Adrenal gland (tissue), 12 donors: ENCODE data around the gene PRR20G. TPM values are rescaled to one million over a fixed set of nuclear protein-coding genes. Genes with fewer than 3 reads are reported as not detected.

Experiments used
- DNase-seq, 7 donors: peaks; one replicate each; pipeline ENCODE4 v3.0.0-alpha.2; 2019 to 2020
- H3K27ac ChIP-seq, 5 donors: fragments of 200-600 bp; sonication (generic) in 4 of 5; 1 replicate in 3 of 5; 2 replicates in 2 of 5; pipeline versions ENCODE4 v1.5.1 to v1.8.0; 2016 to 2020; ENCODE audit warnings: mild to moderate bottlenecking in 1 of 5
- H3K27me3 ChIP-seq: fragments of 200-600 bp; 2 replicates; pipeline ENCODE4 v1.8.0; 2021
- H3K36me3 ChIP-seq, 2 donors: fragments of 200-600 bp; replicated peaks in 1 of 2; 1 replicate in 1 of 2; 2 replicates in 1 of 2; pipeline versions ENCODE4 v1.5.1 to v1.8.0; 2018 to 2022
- H3K4me1 ChIP-seq, 2 donors: fragments of 200-600 bp; replicated peaks in 1 of 2; 1 replicate in 1 of 2; 2 replicates in 1 of 2; pipeline versions ENCODE4 v1.5.1 to v1.8.0; 2018 to 2021
- H3K4me3 ChIP-seq, 4 donors: fragments of 200-600 bp; sonication (generic) in 3 of 4; one replicate each; pipeline ENCODE4 v1.5.1; 2016 to 2018
- H3K9me3 ChIP-seq, 3 donors: fragments of 200-600 bp; sonication (generic) in 1 of 3; replicated peaks in 1 of 3; 1 replicate in 2 of 3; 2 replicates in 1 of 3; pipeline versions ENCODE4 v1.5.1 to v1.8.0; 2016 to 2021
- POLR2A ChIP-seq, 2 donors: fragments of 450-650 bp; IDR thresholded peaks; one replicate each; pipeline ENCODE4 v1.6.1; 2017; ENCODE audit warnings: antibody characterized with exemption in 2 of 2, mild to moderate bottlenecking in 2 of 2, moderate library complexity in 1 of 2
- WGBS, 4 donors: extraction: QIAGEN DNeasy Blood & Tissue Kit in 2 of 4; methylation state at CpG; one replicate each; pipeline versions ENCODE4 v1.1.5 to v1.1.7; 2013 to 2017; 5-methylcytosine and 5-hydroxymethylcytosine counted together
- intact Hi-C, 2 donors: fragments of 100-400 bp; cut with DNase I; formaldehyde crosslinking; loops; one replicate each; pipeline versions ENCODE4 v1.14.1 to v1.15.0; 2022 to 2023
- polyA plus RNA-seq, 3 donors: library from polyadenylated mRNA; stranded (reverse); fragments of 200-250 nt in 2 of 3; fragments of 350-450 nt in 1 of 3; fragmentation: Illumina TruSeq in 1 of 3; extraction: RNeasy Lipid Tissue Mini Kit (QIAGEN cat#74804) in 1 of 3; gene quantifications; one replicate each; pipeline ENCODE4 v1.2.3, GENCODE V29; 2013 to 2014
- total RNA-seq, 9 donors: library from RNA; depleted of rRNA in 4 of 9; stranded (reverse); fragments of >200 nt in 4 of 9; fragments of 120-200 nt in 1 of 9; fragmentation: NEBNext Ultra II Directional in 1 of 9; extraction: Animal tissue kit (Norgen Biotek cat#: 25700) in 1 of 9; gene quantifications; one replicate each; pipeline versions ENCODE4 v1.1.0 to v1.2.4, GENCODE V29; 2013 to 2023
- TF ChIP-seq, protein P1 (sequence below), 6 experiments: fragments of 450-650 bp in 4 of 6; fragments of 200-600 bp in 2 of 6; sonication (generic) in 1 of 6; IDR thresholded peaks; 1 replicate in 5 of 6; 2 replicates in 1 of 6; pipeline versions ENCODE4 v1.5.1 to v1.8.0; 2016 to 2021; ENCODE audit warnings: antibody characterized with exemption in 6 of 6, mild to moderate bottlenecking in 2 of 6, moderate library complexity in 1 of 6
- donor health status: healthy with polysubstance abuse.
- donor health status: Bipolar disorder and iron deficiency.
- donor health status: DM: yes; HTN: yes; CAD: no.
- donor health status: DM: no; HTN: no; CAD: no.
- donor health status: DM: no; HTN: no; CAD: no.
- donor health status: DM: yes; HTN: yes; CAD: no.

The PRR20G gene
- total and polyA plus RNA-seq, 12 donors: not detected

DNA sequence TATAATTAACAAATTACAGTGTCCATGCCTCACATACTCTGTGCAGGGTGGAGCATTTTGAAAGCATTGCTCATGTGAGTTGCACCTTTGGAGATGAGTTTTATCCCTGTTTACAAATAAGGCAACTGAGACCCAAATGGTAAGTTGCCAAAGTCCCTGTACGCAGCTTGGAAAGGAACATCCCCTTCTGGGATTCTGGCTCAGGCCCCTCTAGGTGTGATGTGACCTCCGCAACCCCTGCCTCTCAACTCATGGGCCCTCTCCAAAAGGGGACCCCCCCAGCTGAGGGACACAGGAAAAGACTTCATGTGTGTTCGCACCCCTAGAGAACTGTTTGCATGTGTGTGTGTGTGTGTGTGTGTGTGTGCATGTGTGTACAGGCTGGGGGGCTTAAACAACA, 25.3 kb downstream of the PRR20G start:
- no peaks in the 10 kb centered on the region for H3K9me3 ChIP-seq
- 94 to 99% (median 96%) methylated on average over 3 of the region's 3 CpGs for WGBS, 4 donors
- no peak overlapping the region for H3K27ac ChIP-seq
- DNase-seq: no peak
- no peaks in the 10 kb centered on the region for H3K27me3 ChIP-seq
- TF ChIP-seq, protein P1, sequence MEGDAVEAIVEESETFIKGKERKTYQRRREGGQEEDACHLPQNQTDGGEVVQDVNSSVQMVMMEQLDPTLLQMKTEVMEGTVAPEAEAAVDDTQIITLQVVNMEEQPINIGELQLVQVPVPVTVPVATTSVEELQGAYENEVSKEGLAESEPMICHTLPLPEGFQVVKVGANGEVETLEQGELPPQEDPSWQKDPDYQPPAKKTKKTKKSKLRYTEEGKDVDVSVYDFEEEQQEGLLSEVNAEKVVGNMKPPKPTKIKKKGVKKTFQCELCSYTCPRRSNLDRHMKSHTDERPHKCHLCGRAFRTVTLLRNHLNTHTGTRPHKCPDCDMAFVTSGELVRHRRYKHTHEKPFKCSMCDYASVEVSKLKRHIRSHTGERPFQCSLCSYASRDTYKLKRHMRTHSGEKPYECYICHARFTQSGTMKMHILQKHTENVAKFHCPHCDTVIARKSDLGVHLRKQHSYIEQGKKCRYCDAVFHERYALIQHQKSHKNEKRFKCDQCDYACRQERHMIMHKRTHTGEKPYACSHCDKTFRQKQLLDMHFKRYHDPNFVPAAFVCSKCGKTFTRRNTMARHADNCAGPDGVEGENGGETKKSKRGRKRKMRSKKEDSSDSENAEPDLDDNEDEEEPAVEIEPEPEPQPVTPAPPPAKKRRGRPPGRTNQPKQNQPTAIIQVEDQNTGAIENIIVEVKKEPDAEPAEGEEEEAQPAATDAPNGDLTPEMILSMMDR (IDR thresholded peaks at IDR 0.05): no peak
- no peak for TF ChIP-seq POLR2A (IDR thresholded peaks at IDR 0.05)
- H3K4me3 ChIP-seq: no peak overlapping the region
- intact Hi-C loops: no loop called here
- H3K4me1 ChIP-seq: no peaks in the 10 kb centered on the region
- no peaks in the 10 kb centered on the region for H3K36me3 ChIP-seq

DNA sequence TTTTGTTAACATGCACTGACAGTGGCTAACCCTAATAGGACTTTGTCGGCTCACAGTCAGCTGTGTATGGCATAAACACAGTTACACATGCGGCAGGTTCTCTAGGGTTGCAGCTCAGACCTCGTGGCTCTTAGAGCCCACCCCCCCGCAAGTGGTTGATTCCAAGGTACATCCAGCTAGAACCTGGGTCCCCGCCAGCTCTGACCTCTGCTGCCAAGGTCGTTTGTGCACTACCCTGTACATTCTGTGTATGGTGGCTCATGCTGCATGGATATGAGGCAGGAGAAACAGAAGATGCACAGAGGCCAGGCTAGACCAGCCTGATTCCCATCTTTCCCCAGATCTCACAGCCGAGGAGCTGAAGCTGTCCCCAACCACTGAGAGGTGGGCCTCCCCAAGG, 25.9 kb downstream of the PRR20G start:
- TF ChIP-seq, protein P1 (IDR thresholded peaks at IDR 0.05): no peak
- no peak for TF ChIP-seq POLR2A (IDR thresholded peaks at IDR 0.05)
- WGBS, 4 donors: 68 to 78% (median 75%) methylated on average over 7 of the region's 7 CpGs
- intact Hi-C loops: no loop called here
- Histone ChIP-seq H3K4me1 (no peaks in the 10 kb centered on the region), H3K9me3 (no peaks in the 10 kb centered on the region), H3K27me3 (no peaks in the 10 kb centered on the region), H3K4me3 (no peak overlapping the region), H3K36me3 (no peaks in the 10 kb centered on the region), H3K27ac (no peak overlapping the region)
- DNase-seq: no peak

DNA sequence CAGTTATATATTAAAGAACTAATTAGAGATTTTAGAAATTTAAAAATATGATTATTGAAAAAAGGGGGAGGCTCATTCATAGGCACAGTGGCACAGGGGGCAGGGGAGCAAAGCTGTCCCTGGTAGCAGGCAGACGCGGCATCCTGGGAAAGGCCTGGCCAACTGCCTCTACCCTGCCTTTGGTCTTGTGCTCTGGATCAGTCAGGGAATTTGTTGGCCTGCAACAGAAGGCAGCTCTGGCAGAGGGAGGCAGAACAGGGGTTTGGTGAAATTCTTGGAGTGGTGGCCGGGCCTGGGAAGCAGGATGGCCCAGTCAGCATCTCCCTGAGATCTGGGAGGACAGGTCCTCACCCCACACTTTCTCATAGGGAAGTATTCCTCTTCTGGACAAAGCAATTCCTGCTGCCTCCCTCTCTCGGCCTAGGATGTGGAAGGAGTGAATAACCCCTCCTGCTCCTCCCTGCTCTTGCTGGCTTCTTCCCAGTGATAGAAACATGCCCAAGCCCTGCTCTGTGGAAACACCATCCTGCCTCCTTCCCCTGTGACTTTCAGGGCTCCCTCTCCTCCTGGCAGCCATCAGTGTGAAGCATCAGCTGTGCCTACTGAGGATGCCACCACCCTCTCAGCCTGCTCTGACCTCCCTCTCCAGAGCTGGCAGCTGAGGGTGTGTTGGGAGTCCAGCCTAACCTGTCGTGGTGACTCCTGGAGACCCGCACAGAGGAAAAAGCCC, 26.9 kb downstream of the PRR20G start:
- Histone ChIP-seq H3K27ac (no peak overlapping the region), H3K4me1 (no peaks in the 10 kb centered on the region), H3K4me3 (no peak overlapping the region), H3K9me3 (no peaks in the 10 kb centered on the region), H3K36me3 (no peaks in the 10 kb centered on the region), H3K27me3 (no peaks in the 10 kb centered on the region)
- whole genome bisulfite sequencing, 4 donors: 76 to 92% (median 83%) methylated on average over 4 to 6 of the region's 6 CpGs
- TF ChIP-seq, protein P1 (IDR thresholded peaks at IDR 0.05): no peak
- no peak for TF ChIP-seq POLR2A (IDR thresholded peaks at IDR 0.05)
- intact Hi-C loops: no loop called here
- no peak for DNase-seq

DNA sequence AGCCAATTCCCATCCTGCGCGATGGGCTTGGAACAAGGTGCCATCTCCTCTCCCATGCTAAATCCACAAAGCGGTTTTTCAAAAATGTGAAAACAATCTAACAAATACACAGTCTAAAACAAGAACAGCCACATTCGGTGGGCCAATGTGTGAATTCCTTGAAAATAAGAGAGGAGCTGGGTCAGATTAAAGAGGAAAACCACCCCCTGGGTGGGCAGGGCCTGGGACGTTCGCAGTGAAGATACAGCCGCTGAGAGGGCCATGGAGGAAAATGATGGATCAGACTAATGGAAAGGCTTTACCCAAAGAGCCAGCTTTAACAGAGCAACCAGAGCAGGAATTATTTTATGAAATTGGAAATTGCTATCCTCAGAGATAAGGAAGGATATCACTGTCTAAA, 27.4 kb downstream of the PRR20G start:
- no peak for DNase-seq
- TF ChIP-seq, protein P1 (IDR thresholded peaks at IDR 0.05): no peak
- TF ChIP-seq POLR2A (IDR thresholded peaks at IDR 0.05): no peak
- 85 to 91% (median 86%) methylated on average over 7 of the region's 7 CpGs for WGBS, 4 donors
- no peak overlapping the region for H3K27ac ChIP-seq
- H3K4me3 ChIP-seq: no peak overlapping the region
- H3K4me1 ChIP-seq: no peaks in the 10 kb centered on the region
- no peaks in the 10 kb centered on the region for H3K27me3 ChIP-seq
- no peaks in the 10 kb centered on the region for H3K9me3 ChIP-seq
- intact Hi-C loops: no loop called here
- H3K36me3 ChIP-seq: no peaks in the 10 kb centered on the region
